GM18868 (cell line): ENCODE measurements around the gene TP53AIP1.

ENCODE experiments used
- ATAC-seq: cut with Tn5 transposase; IDR thresholded peaks from one replicate; pipeline ENCODE4 v1.9.1; 2021; ENCODE audit warnings: mild to moderate bottlenecking, moderate library complexity; ENCODE audit not compliant: unreplicated experiment

The TP53AIP1 gene

GRCh38 chr11:128926437-128927107 is 16.1 kb downstream of the TP53AIP1 start:
- ATAC-seq, result no peak

- no peak for ATAC-seq
These were observed 16.7 kb downstream of the TP53AIP1 start for GRCh38 chr11:128926000-128926399.

- ATAC-seq, result no peak
These were observed 17.4 kb downstream of the TP53AIP1 start for GRCh38 chr11:128925250-128925600.

DNA sequence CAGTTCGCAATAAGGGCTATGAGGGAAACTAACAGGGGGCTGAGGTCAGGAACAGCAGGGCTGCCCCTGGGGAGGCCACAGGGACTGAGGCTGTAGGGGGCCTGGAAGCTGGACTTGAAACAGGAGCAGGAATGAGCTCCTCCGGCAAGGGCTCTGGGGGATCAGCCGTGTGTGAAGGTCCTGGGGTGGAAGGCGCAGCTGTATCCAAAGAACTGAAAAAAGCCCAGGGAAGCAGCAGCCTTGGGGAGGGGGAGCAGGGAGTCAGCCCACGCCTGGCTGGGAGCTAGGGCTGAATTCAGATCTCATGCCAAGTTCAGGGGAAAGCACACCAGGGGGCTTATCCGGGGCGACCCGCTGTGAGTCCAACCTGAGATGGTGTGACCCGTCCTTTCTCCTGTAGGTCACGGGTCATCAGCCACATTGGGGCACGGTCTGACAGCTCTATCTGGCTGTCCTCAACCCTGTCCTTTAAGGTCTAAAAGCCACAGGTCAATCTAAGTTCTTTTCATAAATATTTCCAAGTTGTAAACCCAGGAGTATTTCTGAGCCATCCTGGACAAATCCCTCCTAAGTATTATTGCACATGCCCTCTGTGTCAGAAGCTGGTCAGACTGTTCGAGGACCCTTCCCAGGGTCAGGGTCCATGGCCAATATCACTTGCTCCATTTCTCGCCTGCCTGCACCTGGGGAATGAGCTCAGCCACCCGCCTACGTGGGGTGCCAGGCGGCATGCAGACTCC is 18.0 kb downstream of the TP53AIP1 start:
- no peak for ATAC-seq

DNA sequence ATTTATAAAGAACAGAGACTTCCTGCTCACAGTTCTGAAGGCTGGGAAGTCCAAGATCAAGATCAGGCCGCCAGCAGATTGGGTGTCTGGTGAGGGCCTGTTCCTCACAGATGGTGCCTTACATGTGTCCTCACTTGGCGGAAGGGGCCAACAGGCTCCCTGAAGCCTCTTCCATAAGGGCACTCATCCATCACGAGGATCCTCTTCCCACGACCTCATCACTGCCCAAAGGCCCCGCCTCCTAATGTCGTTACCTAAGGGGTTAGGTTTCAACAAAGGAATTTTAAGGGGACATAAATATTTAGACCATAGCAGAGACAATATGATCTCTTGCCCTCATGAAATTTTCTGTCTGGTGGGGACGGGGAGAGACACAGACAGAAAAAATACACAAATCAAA is 18.6 kb downstream of the TP53AIP1 start:
- ATAC-seq, result no peak

DNA sequence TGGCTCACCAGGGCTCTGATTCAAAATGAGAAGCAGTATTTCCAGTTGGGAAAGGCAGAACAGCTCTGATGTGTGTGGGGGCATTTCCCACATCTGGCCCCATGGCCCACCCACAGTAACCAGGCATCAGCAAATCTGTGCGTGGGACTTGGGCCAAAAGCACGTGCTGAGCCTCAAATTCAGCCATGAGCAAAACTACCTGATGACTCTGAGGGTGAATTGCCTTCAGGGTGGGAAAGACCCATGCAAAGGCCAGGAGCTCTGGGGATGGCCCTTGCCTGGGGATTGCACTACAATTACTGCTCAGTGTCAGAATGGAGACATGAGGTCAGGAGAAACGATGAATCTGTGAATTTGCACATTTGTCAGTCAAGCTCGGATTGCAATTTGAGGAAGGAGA is 20.9 kb downstream of the TP53AIP1 start:
- ATAC-seq, result no peak

DNA sequence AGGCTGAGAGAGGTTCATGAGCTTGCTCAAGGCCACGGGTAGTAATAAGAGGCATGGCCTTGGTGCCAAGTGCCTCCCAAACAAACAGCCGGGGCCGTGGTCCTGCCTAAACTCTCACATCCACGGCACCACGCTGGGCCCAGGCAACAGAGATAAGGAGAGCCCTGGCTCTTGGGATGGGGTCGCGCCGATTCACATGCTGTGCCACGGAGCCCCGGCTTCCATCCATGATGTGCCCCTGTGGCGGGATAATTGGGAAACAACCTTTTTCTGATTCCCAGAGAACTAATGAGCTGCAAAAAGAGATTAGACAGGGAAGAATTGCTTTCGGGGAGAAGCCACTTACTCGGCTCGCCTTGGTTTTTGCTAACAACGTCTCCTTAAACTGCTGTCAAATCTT is 22.0 kb downstream of the TP53AIP1 start:
- ATAC-seq, result no peak

DNA sequence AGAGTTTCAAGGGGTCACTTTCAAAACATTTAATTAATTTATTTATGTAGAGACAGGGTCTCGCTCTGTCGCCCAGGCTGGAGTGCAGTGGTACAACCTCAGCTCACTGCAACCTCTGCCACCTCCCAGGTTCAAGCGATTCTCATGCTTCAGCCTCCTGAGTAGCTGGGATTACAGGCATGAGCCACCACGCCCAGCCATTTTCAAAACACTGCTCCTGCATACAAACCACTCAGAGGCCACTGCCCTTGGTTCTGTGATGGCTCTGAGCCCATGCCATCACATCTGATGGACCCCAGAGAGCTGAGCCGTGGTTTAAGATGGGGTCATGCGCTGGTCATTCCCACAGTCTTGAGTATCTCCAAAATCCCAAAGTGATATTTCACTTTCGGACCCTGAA is 23.0 kb downstream of the TP53AIP1 start:
- ATAC-seq, result peak; percentile 2

- ATAC-seq, result peak; percentile 45
These were observed 23.5 kb downstream of the TP53AIP1 start for GRCh38 chr11:128919216-128919615.

DNA sequence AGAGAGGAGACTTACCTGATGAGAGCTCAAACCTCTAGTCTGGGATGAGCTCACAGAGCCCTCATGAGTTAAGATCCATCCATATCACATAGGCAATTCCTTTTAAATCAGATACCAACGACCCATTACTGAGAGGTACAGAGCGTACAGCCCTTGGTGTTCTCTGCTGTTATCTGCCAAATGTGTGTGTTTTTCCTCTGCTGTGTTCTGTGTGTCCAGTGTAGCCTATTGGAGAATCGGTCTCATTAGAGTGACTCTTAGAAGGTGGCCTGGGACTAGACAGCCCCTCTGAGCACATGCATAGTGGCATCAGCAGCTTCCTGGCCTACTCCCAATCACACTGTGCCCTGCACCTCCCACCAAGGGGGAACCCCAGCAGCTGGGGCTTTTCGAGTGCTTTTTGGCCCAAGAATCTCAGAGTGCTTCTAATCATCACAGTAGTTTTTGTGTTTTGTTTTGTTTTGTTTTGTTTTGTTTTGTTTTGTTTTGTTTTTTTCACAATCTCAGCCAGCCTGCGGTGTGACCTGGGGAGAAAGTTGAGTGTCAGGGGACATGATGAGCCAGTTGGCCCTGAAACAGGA is 25.4 kb downstream of the TP53AIP1 start:
- peak; percentile 78 for ATAC-seq

GRCh38 chr11:128916681-128917080 is 26.0 kb downstream of the TP53AIP1 start:
- ATAC-seq, result no peak

DNA sequence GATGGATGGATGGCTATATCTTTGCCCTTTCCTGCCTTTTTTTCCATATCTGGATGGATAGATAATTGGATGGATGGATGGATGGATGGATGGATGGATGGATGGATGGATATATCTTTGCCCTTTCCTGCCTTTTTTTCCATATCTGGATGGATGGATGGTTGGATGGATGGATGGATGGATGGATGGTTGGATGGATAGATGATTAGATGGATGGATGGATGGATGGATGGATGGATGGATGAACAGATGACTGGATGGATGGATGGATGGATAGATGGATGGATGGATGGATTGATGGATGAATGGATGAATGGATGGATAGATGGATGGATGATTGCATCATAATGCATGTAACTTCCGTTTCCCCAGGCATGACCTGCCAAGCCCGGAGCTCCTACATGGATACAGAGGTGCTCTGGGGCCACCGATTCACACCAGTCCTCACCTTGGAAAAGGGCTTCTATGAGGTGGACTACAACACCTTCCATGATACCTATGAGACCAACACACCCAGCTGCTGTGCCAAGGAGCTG is 26.6 kb downstream of the TP53AIP1 start:
- ATAC-seq, result no peak

DNA sequence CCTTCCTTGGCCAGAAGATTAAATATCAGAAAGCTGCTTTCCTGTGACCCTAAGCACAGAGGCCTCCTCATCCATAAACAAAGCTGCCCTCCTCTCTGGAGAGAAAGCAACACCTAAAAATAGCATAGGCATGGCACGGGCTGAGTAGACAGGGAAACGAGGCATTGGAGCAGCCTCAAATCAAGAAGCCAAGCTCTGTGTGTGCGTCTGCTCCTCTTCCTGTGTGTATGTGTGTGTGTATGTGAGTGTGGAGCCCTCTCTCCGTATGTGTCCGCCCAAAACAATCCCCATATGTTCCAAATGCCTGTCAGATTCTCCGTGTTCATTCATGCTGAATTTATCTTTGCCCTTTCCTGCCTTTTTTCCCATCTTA is 27.5 kb downstream of the TP53AIP1 start:
- no peak for ATAC-seq

GRCh38 chr11:128914216-128915148 is 28.2 kb downstream of the TP53AIP1 start:
- ATAC-seq, result no peak

DNA sequence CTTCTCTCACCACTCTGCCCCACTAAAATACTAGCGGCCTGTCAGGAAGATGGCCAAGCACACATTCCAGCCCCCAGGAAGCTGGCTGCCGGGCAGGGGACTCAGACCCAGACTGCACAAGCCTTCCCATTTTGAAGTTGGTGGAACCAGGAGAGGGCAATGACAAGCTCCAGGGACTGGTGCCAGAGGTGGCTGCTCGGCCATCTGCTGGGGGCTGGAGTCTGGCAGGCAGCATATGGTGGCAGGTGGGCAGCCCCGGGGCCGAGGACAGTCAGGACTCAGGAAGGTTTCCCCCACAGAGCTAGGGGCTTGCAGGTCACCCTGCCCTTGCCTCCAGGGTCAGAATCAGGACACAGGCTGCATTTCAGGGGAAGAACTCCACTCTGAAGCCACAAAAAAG is 28.9 kb downstream of the TP53AIP1 start:
- no peak for ATAC-seq

GRCh38 chr11:128911701-128912100 is 31.0 kb downstream of the TP53AIP1 start:
- ATAC-seq, result no peak

DNA sequence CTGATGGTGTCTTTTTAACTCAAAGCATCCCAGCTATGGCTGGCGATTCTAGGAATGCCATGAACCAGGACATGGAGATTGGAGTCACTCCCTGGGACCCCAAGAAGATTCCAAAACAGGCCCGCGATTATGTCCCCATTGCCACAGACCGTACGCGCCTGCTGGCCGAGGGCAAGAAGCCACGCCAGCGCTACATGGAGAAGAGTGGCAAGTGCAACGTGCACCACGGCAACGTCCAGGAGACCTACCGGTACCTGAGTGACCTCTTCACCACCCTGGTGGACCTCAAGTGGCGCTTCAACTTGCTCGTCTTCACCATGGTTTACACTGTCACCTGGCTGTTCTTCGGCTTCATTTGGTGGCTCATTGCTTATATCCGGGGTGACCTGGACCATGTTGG is 31.4 kb downstream of the TP53AIP1 start:
- ATAC-seq, result no peak

DNA sequence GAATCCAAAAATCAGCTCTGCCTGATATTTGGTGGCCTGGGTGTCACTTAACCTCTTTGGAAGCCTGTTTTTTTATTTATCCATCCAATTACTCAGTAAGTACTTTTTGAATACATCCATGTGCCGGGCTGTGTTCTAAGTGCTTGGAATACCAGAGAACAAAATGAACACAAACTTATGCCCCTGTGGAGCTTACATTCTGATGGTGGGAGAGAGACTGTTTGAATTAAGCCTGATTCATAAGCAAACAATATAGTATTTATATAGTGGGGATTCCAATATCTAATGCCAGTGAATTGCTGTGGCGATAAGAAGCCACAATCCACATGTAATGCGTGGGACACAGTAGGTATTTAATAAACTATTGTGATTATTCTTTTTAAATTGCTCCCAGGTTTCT is 32.1 kb downstream of the TP53AIP1 start:
- no peak for ATAC-seq

DNA sequence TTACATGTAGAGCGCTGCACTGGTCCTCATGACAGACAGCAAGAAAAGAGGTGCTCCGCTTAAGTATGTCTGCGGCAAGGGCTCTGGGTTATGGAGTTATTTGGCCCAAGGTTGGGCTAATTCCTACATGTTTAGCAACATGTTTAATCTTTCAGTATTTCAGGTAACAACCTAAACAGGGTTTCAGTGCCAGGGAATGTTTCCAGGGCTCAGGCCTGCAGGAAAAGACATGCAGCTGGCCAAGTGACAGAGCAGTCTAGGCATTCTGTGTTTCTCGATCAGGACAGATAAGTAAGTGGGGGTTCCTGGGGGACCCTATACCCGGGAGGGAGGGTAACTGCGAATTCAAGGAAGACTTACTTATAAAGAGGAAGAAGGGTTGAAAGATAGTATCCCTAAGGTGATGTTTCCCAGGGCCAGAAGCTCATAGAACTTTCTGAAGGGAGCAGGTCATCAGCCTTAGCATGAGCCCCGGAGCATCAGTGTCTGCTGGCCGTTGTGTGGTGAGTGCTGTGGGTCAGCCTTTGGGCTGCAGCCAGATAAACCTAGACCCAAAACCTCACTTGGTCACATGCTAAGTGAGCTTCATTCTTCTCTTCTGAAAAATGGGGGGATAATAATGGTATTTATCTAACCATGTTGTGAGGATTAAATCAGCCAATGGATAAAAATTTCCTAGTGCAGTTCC is 33.1 kb downstream of the TP53AIP1 start:
- no peak for ATAC-seq
